ENCODE data around the gene SLC22A2. TPM values are rescaled to one million over a fixed set of nuclear protein-coding genes. Genes with fewer than 3 reads are reported as not detected.
"Not testable (repeated sequence)": the region's sequence is repeated elsewhere in the genome, so short reads cannot be mapped to it uniquely, and the experiment has no call there.

SLC22A2 gene
- not detected in 2 replicates for total RNA-seq (2014; rRNA removed; shearing (Covaris generic))

- DNase-seq (ENCODE audit: low read depth): no peak
Observed at GRCh38 chr6:160258346-160259142, at the start of gene SLC22A2. SLC22A2 (minus strand) TSS chr6:160258821; CDS start chr6:160258757, 64 bp downstream.

- no peak for DNase-seq (ENCODE audit: low read depth)
Observed at GRCh38 chr6:160305926-160306713, 47.5 kb upstream of the SLC22A2 start.

GRCh38 chr6:160303806-160304205, 45.2 kb upstream of the SLC22A2 start:
- peak; percentile 18 for DNase-seq (ENCODE audit: low read depth)

GRCh38 chr6:160302431-160303082, 43.9 kb upstream of the SLC22A2 start:
- not testable (repeated sequence) for DNase-seq (ENCODE audit: low read depth)

- DNase-seq (ENCODE audit: low read depth): no peak
Observed at GRCh38 chr6:160301339-160301738, 42.7 kb upstream of the SLC22A2 start.

- peak; percentile 68 for DNase-seq (ENCODE audit: low read depth)
Observed at GRCh38 chr6:160300076-160300695, 41.6 kb upstream of the SLC22A2 start.

- no peak for DNase-seq (ENCODE audit: low read depth)
Observed at GRCh38 chr6:160299559-160299958, 40.9 kb upstream of the SLC22A2 start.

GRCh38 chr6:160298121-160298520, 39.5 kb upstream of the SLC22A2 start:
- no peak for DNase-seq (ENCODE audit: low read depth)

- DNase-seq (ENCODE audit: low read depth): peak; percentile 42
Observed at GRCh38 chr6:160297310-160297709, 38.7 kb upstream of the SLC22A2 start.

GRCh38 chr6:160293844-160294243, 35.2 kb upstream of the SLC22A2 start:
- DNase-seq (ENCODE audit: low read depth): no peak

GRCh38 chr6:160285541-160286105, 27.0 kb upstream of the SLC22A2 start:
- no peak for DNase-seq (ENCODE audit: low read depth)

- no peak for DNase-seq (ENCODE audit: low read depth)
Observed at GRCh38 chr6:160284575-160284974, 26.0 kb upstream of the SLC22A2 start.

- DNase-seq (ENCODE audit: low read depth): no peak
Observed at GRCh38 chr6:160282444-160282843, 23.8 kb upstream of the SLC22A2 start.

- DNase-seq (ENCODE audit: low read depth): peak; percentile 80
Observed at GRCh38 chr6:160279850-160280249, 21.2 kb upstream of the SLC22A2 start.

GRCh38 chr6:160278786-160279310, 20.2 kb upstream of the SLC22A2 start:
- no peak for DNase-seq (ENCODE audit: low read depth)

GRCh38 chr6:160278311-160278710, 19.7 kb upstream of the SLC22A2 start:
- no peak for DNase-seq (ENCODE audit: low read depth)

GRCh38 chr6:160277546-160277945, 18.9 kb upstream of the SLC22A2 start:
- no peak for DNase-seq (ENCODE audit: low read depth)

- DNase-seq (ENCODE audit: low read depth): no peak
Observed at GRCh38 chr6:160277144-160277543, 18.5 kb upstream of the SLC22A2 start.

GRCh38 chr6:160276126-160276525, 17.5 kb upstream of the SLC22A2 start:
- no peak for DNase-seq (ENCODE audit: low read depth)

- DNase-seq (ENCODE audit: low read depth): no peak
Observed at GRCh38 chr6:160275511-160276003, 16.9 kb upstream of the SLC22A2 start.

- no peak for DNase-seq (ENCODE audit: low read depth)
Observed at GRCh38 chr6:160274871-160275510, 16.4 kb upstream of the SLC22A2 start.
